ENCODE data around the gene BEGAIN.
A peak's percentile ranks its signal among the peaks of the same experiment; 100 is the strongest.

The BEGAIN gene

GRCh38 chr14:100621806-100622205, 34.6 kb upstream of the BEGAIN start:
- peak; percentile 51 for DNase-seq (ENCODE audit: low spot score)
- CTCF ChIA-PET, result no interaction called here
- TF ChIP-seq, protein P1, sequence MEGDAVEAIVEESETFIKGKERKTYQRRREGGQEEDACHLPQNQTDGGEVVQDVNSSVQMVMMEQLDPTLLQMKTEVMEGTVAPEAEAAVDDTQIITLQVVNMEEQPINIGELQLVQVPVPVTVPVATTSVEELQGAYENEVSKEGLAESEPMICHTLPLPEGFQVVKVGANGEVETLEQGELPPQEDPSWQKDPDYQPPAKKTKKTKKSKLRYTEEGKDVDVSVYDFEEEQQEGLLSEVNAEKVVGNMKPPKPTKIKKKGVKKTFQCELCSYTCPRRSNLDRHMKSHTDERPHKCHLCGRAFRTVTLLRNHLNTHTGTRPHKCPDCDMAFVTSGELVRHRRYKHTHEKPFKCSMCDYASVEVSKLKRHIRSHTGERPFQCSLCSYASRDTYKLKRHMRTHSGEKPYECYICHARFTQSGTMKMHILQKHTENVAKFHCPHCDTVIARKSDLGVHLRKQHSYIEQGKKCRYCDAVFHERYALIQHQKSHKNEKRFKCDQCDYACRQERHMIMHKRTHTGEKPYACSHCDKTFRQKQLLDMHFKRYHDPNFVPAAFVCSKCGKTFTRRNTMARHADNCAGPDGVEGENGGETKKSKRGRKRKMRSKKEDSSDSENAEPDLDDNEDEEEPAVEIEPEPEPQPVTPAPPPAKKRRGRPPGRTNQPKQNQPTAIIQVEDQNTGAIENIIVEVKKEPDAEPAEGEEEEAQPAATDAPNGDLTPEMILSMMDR (conservative IDR thresholded peaks at IDR 0.05; ENCODE audit: low read depth), result no peak
- no peak overlapping the region for H3K27ac ChIP-seq
- POLR2A ChIA-PET (ENCODE audit: low non-redundant PET), result no interaction called here

GRCh38 chr14:100620255-100621100, 33.3 kb upstream of the BEGAIN start:
- TF ChIP-seq, protein P1 (conservative IDR thresholded peaks at IDR 0.05; ENCODE audit: low read depth), result no peak
- POLR2A ChIA-PET (ENCODE audit: low non-redundant PET), result no interaction called here
- no peak for DNase-seq (ENCODE audit: low spot score)
- CTCF ChIA-PET, result no interaction called here
- no peak overlapping the region for H3K27ac ChIP-seq

GRCh38 chr14:100619396-100620254, 32.4 kb upstream of the BEGAIN start:
- TF ChIP-seq, protein P1 (conservative IDR thresholded peaks at IDR 0.05; ENCODE audit: low read depth), result no peak
- ChIA-PET CTCF (no interaction called here), POLR2A (ENCODE audit: low non-redundant PET) (no interaction called here)
- no peak overlapping the region for H3K27ac ChIP-seq
- no peak for DNase-seq (ENCODE audit: low spot score)

DNA sequence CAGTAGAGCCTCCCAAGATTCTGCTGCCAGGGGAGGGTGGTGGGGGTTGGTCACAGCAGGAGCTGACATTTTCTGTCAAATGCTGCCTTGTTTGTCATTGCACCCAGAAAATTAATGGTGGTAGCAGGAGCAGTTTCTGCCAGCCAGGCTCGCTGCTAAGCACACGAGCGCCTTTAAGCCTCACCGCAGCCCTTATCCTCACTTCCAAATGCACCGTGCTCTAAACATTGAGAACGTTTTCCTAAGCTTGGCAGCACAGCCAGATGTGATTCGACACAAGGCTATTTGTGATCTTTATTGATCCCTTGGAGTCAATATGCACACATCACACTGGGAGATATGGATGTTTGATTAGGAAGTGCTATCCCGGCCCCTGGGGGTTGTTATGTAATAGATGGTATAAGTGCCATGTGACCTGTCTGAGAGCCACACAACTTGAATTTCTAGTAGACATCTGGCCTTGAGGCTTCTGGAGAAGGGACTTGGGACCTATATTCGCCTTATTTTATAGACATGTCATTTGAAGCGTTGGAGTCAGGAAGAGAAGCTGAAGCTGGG, 31.6 kb upstream of the BEGAIN start:
- no peak overlapping the region for H3K27ac ChIP-seq
- no peak for DNase-seq (ENCODE audit: low spot score)
- POLR2A ChIA-PET (ENCODE audit: low non-redundant PET), result no interaction called here
- TF ChIP-seq, protein P1 (conservative IDR thresholded peaks at IDR 0.05; ENCODE audit: low read depth), result no peak
- CTCF ChIA-PET, result no interaction called here

- no peak for DNase-seq (ENCODE audit: low spot score)
- ChIA-PET CTCF (interaction anchor here (0.6 to 0.8 kb wide), 3 partner anchors 60 to 436 kb away, joined by 3 to 5 read pairs (median 3); no protein-coding TSS in a partner anchor), POLR2A (ENCODE audit: low non-redundant PET) (no interaction called here)
- TF ChIP-seq, protein P1 (conservative IDR thresholded peaks at IDR 0.05; ENCODE audit: low read depth), result no peak
- no peak overlapping the region for H3K27ac ChIP-seq
Observed at GRCh38 chr14:100618318-100618693, 31.1 kb upstream of the BEGAIN start.
